Neural cell (in vitro differentiated cells): Measurements from ENCODE around the gene LRRC37A.
"Not testable (repeated sequence)": the region's sequence is repeated elsewhere in the genome, so short reads cannot be mapped to it uniquely, and the experiment has no call there.

ENCODE experiments used
- CTCF ChIP-seq: fragments of 450-650 bp; IDR thresholded peaks from 2 replicates; pipeline ENCODE4 v1.5.1; 2014; ENCODE audit warnings: antibody characterized with exemption, mild to moderate bottlenecking, moderate library complexity; ENCODE audit not compliant: poor library complexity, severe bottlenecking
- MXI1 ChIP-seq: fragments of 450-650 bp; conservative IDR thresholded peaks from 2 replicates; pipeline ENCODE4 v1.6.1; 2014; ENCODE audit warnings: antibody characterized with exemption, mild to moderate bottlenecking; ENCODE audit not compliant: poor library complexity, severe bottlenecking
- POLR2AphosphoS5 ChIP-seq: IDR thresholded peaks from 2 replicates; pipeline ENCODE4 v1.6.1; 2012
- REST ChIP-seq: IDR thresholded peaks from 2 replicates; pipeline ENCODE4 v1.6.1; 2012; ENCODE audit warnings: borderline replicate concordance

GRCh38 chr17:46285500-46285899 is 9.4 kb upstream of the LRRC37A start:
- TF ChIP-seq REST, MXI1, POLR2AphosphoS5, CTCF: not testable (repeated sequence)
